Gastrocnemius medialis (tissue), 4 donors: Measurements from ENCODE around the gene CDH2. TPM values are rescaled to one million over a fixed set of nuclear protein-coding genes. Genes with fewer than 3 reads are reported as not detected.

Source experiments
- ATAC-seq, 2 donors: fragments of 150-250 bp; one replicate each; pipeline ENCODE4 v1.9.1; 2016
- DNase-seq, 2 donors: peaks; one replicate each; pipeline ENCODE4 v3.0.0-alpha.2; 2019
- H3K27ac ChIP-seq, 4 donors: fragments of 200-600 bp; sonication (generic); 1 replicate in 1 of 4; 2 replicates in 3 of 4; pipeline ENCODE4 v1.5.1; 2016 to 2018; ENCODE audit warnings: mild to moderate bottlenecking in 2 of 4, moderate library complexity in 1 of 4
- H3K27me3 ChIP-seq, 3 donors: fragments of 200-600 bp; sonication (generic) in 2 of 3; 1 replicate in 1 of 3; 2 replicates in 2 of 3; pipeline versions ENCODE4 v1.5.1 to v1.6.0; 2016 to 2019; ENCODE audit warnings: mild to moderate bottlenecking in 1 of 3, moderate library complexity in 1 of 3
- H3K36me3 ChIP-seq, 2 donors: fragments of 200-600 bp; sonication (generic) in 1 of 2; one replicate each; pipeline ENCODE4 v1.5.1; 2017 to 2018
- H3K4me1 ChIP-seq, 2 donors: fragments of 200-600 bp; sonication (generic) in 1 of 2; one replicate each; pipeline ENCODE4 v1.5.1; 2016 to 2017; ENCODE audit warnings: mild to moderate bottlenecking in 2 of 2
- H3K4me3 ChIP-seq, 4 donors: fragments of 200-600 bp; sonication (generic) in 3 of 4; 1 replicate in 1 of 4; 2 replicates in 3 of 4; pipeline ENCODE4 v1.5.1; 2016 to 2019; ENCODE audit warnings: mild to moderate bottlenecking in 2 of 4
- H3K9me3 ChIP-seq, 3 donors: fragments of 200-600 bp; sonication (generic) in 2 of 3; 1 replicate in 1 of 3; 2 replicates in 2 of 3; pipeline ENCODE4 v1.5.1; 2016 to 2019
- CTCF ChIP-seq, 5 experiments: fragments of 450-650 bp in 3 of 5; fragments of 200-600 bp in 2 of 5; sonication (generic) in 2 of 5; IDR thresholded peaks in 4 of 5; conservative IDR thresholded peaks in 1 of 5; 1 replicate in 4 of 5; 2 replicates in 1 of 5; pipeline ENCODE4 v1.5.1; 2016 to 2019; ENCODE audit warnings: antibody characterized with exemption in 5 of 5, mild to moderate bottlenecking in 3 of 5, moderate library complexity in 3 of 5
- POLR2A ChIP-seq, 2 donors: fragments of 450-650 bp; IDR thresholded peaks; one replicate each; pipeline ENCODE4 v1.6.1; 2017; ENCODE audit warnings: antibody characterized with exemption in 2 of 2, mild to moderate bottlenecking in 2 of 2, moderate library complexity in 2 of 2
- in situ Hi-C, 4 donors: fragments of 200-750 bp; cut with MboI; loops; one replicate each; pipeline versions ENCODE4 v1.15.0 to v1.8.0; 2017; ENCODE audit warnings: low sequenced_read_pairs in 4 of 4
- intact Hi-C: fragments of 100-400 bp; cut with DNase I; formaldehyde crosslinking; loops from one replicate; pipeline ENCODE4 v1.15.1; 2023; ENCODE audit warnings: low total_unique reads
- total RNA-seq, 4 donors: library from RNA; depleted of rRNA; stranded (reverse); fragments of >200 nt; gene quantifications; one replicate each; pipeline versions ENCODE4 v1.1.0 to v1.2.3, GENCODE V29; 2016

The CDH2 gene
- total RNA-seq, 4 donors from 2014 or later, result 0.38 to 0.62 (median 0.51) TPM; not detected in 1

GRCh38 chr18:27996801-27997272 is 180.1 kb downstream of the CDH2 start:
- in situ Hi-C loops (no loop called here), intact Hi-C loops (no loop called here)
- H3K4me1 ChIP-seq, result no peaks in the 10 kb centered on the region
- H3K36me3 ChIP-seq, result no peaks in the 10 kb centered on the region
- TF ChIP-seq POLR2A (IDR thresholded peaks at IDR 0.05) (no peak), CTCF (IDR thresholded peaks at IDR 0.05 in 4 of 5, conservative IDR thresholded peaks at IDR 0.05 in 1 of 5) (no peak)
- no peak overlapping the region for H3K27ac ChIP-seq
- no peak for DNase-seq
- no peaks in the 10 kb centered on the region for H3K27me3 ChIP-seq
- no peaks in the 10 kb centered on the region for H3K9me3 ChIP-seq
- no peak for ATAC-seq
- H3K4me3 ChIP-seq, result no peak overlapping the region

GRCh38 chr18:27995770-27996502 is 181.0 kb downstream of the CDH2 start:
- Histone ChIP-seq H3K27ac (no peak overlapping the region), H3K4me1 (no peaks in the 10 kb centered on the region), H3K9me3 (no peaks in the 10 kb centered on the region), H3K27me3 (no peaks in the 10 kb centered on the region), H3K36me3 (no peaks in the 10 kb centered on the region), H3K4me3 (no peak overlapping the region)
- TF ChIP-seq CTCF (IDR thresholded peaks at IDR 0.05 in 4 of 5, conservative IDR thresholded peaks at IDR 0.05 in 1 of 5), result no peak
- TF ChIP-seq POLR2A (IDR thresholded peaks at IDR 0.05), result no peak
- in situ Hi-C loops, result no loop called here
- intact Hi-C loops, result no loop called here
- DNase-seq (no peak), ATAC-seq (no peak)

DNA sequence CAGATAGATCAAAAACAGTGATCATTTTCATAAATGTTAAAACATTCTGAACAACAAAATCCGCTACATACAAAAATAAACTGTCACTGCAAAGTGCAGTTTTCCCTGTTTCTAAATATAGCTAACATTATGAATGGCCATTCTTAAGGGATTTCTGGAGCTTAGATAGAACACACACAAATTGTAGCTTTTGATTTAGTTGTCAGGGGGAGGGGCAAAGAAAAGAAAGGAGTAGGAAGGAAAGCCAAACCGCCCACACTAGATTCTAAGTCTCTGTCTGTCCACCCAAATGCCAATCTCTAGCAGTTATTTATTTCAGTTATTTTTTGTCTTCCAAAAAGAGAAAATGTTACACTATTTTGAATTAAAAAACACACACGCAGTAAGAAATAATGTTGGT is 182.4 kb downstream of the CDH2 start:
- intact Hi-C loops, result no loop called here
- Histone ChIP-seq H3K4me3 (no peak overlapping the region), H3K27me3 (no peaks in the 10 kb centered on the region), H3K36me3 (no peaks in the 10 kb centered on the region), H3K9me3 (no peaks in the 10 kb centered on the region), H3K27ac (no peak overlapping the region), H3K4me1 (no peaks in the 10 kb centered on the region)
- ATAC-seq (no peak), DNase-seq (no peak)
- no peak for TF ChIP-seq POLR2A (IDR thresholded peaks at IDR 0.05)
- no peak for TF ChIP-seq CTCF (IDR thresholded peaks at IDR 0.05 in 4 of 5, conservative IDR thresholded peaks at IDR 0.05 in 1 of 5)
- in situ Hi-C loops, result no loop called here

DNA sequence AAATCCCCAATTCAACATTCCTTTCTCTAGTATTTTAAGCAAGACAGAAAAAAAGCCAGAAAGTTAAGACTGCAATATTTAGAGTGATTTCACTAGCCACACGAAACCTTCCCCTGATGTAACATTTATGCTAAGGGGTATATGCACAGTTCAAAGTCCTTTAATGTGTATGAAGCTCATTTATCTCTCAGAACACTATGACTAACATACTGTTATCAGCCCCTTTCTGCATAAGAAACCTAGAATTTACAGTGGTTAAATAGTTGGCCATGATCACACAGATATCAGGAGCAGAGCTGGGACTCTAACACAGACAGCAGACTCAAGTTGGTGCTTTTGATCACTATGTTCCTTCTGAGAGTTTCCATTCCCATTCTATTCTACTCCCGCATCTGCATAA is 185.5 kb downstream of the CDH2 start:
- ATAC-seq (no peak), DNase-seq (no peak)
- Histone ChIP-seq H3K27ac (no peak overlapping the region), H3K4me1 (no peaks in the 10 kb centered on the region), H3K27me3 (no peaks in the 10 kb centered on the region), H3K9me3 (no peaks in the 10 kb centered on the region), H3K36me3 (no peaks in the 10 kb centered on the region), H3K4me3 (no peak overlapping the region)
- intact Hi-C loops, result no loop called here
- TF ChIP-seq POLR2A (IDR thresholded peaks at IDR 0.05), result no peak
- no peak for TF ChIP-seq CTCF (IDR thresholded peaks at IDR 0.05 in 4 of 5, conservative IDR thresholded peaks at IDR 0.05 in 1 of 5)
- in situ Hi-C loops, result no loop called here

- TF ChIP-seq CTCF (IDR thresholded peaks at IDR 0.05 in 4 of 5, conservative IDR thresholded peaks at IDR 0.05 in 1 of 5) (no peak), POLR2A (IDR thresholded peaks at IDR 0.05) (no peak)
- no peaks in the 10 kb centered on the region for H3K4me1 ChIP-seq
- ATAC-seq, result no peak
These were observed 191.1 kb downstream of the CDH2 start for GRCh38 chr18:27985832-27986231.

More at GRCh38 chr18:27985832-27986231, 191.1 kb downstream of the CDH2 start:
- in situ Hi-C loops (no loop called here), intact Hi-C loops (no loop called here)
- H3K27me3 ChIP-seq, result no peaks in the 10 kb centered on the region
- no peak for DNase-seq
- no peaks in the 10 kb centered on the region for H3K36me3 ChIP-seq
- H3K27ac ChIP-seq, result no peak overlapping the region
- no peaks in the 10 kb centered on the region for H3K9me3 ChIP-seq
- no peak overlapping the region for H3K4me3 ChIP-seq
